Measurements from ENCODE around the gene NEDD4L.

DNA sequence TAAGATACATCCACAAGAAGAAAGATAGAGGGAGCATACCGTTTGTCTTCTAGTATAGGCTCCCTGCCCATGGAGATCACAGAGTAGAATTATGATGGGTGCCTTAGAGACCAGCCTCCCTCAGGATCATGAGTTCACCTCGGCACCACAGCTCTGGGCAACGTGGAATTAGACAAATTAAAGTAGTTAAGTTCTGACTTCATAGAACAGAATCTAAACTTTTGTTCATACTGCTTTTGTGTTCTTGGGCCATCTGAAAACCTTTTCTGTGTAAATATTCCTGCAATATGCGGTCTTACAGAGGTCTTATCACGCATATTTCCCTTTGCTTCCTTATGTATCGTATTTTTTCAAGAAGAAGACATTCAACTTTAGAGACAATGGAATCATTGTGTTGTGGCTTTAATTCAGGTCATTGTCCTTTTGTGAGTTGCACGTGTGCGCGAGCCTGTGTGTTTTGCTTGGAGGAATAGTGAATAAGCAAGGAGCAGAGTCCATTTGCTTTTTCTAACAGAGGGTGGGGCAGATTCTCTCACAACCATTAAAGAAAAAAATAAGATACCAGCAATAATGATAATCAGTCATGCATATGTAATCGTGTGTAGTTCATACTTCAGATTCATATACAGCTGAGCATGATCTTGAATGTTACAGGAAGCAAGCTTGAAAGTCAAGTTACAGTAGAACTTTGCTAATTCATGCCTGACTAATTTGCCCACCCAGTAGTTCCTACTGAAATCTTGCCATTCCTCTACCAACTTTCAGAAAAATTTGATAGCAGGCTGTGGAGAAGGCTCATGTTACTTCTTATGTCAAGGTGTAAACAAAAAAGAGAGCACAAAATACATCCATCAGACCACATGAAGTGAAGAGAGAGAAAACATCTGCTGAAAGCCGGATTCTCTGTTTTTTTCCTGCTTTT is 243.6 kb downstream of the NEDD4L start:
- no peak for TF ChIP-seq RFX5 (IDR thresholded peaks at IDR 0.05; ENCODE audit: low read length)
- TF ChIP-seq, protein P1, sequence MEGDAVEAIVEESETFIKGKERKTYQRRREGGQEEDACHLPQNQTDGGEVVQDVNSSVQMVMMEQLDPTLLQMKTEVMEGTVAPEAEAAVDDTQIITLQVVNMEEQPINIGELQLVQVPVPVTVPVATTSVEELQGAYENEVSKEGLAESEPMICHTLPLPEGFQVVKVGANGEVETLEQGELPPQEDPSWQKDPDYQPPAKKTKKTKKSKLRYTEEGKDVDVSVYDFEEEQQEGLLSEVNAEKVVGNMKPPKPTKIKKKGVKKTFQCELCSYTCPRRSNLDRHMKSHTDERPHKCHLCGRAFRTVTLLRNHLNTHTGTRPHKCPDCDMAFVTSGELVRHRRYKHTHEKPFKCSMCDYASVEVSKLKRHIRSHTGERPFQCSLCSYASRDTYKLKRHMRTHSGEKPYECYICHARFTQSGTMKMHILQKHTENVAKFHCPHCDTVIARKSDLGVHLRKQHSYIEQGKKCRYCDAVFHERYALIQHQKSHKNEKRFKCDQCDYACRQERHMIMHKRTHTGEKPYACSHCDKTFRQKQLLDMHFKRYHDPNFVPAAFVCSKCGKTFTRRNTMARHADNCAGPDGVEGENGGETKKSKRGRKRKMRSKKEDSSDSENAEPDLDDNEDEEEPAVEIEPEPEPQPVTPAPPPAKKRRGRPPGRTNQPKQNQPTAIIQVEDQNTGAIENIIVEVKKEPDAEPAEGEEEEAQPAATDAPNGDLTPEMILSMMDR (IDR thresholded peaks at IDR 0.05) = no peak
- TF ChIP-seq FOXJ3 (CRISPR knock-in tag; IDR thresholded peaks at IDR 0.05) = no peak
- TF ChIP-seq EZH2phosphoT487 (IDR thresholded peaks at IDR 0.05; ENCODE audit: borderline replicate concordance, low read depth) = no peak
- no peak for TF ChIP-seq EP300 (IDR thresholded peaks at IDR 0.05; ENCODE audit: borderline replicate concordance in 1 of 2, low read depth in 1 of 2, low read length in 1 of 2)
- no peak for TF ChIP-seq RAD21 (IDR thresholded peaks at IDR 0.05; ENCODE audit: low read length)
- TF ChIP-seq, protein P2, sequence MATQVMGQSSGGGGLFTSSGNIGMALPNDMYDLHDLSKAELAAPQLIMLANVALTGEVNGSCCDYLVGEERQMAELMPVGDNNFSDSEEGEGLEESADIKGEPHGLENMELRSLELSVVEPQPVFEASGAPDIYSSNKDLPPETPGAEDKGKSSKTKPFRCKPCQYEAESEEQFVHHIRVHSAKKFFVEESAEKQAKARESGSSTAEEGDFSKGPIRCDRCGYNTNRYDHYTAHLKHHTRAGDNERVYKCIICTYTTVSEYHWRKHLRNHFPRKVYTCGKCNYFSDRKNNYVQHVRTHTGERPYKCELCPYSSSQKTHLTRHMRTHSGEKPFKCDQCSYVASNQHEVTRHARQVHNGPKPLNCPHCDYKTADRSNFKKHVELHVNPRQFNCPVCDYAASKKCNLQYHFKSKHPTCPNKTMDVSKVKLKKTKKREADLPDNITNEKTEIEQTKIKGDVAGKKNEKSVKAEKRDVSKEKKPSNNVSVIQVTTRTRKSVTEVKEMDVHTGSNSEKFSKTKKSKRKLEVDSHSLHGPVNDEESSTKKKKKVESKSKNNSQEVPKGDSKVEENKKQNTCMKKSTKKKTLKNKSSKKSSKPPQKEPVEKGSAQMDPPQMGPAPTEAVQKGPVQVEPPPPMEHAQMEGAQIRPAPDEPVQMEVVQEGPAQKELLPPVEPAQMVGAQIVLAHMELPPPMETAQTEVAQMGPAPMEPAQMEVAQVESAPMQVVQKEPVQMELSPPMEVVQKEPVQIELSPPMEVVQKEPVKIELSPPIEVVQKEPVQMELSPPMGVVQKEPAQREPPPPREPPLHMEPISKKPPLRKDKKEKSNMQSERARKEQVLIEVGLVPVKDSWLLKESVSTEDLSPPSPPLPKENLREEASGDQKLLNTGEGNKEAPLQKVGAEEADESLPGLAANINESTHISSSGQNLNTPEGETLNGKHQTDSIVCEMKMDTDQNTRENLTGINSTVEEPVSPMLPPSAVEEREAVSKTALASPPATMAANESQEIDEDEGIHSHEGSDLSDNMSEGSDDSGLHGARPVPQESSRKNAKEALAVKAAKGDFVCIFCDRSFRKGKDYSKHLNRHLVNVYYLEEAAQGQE (IDR thresholded peaks at IDR 0.05; ENCODE audit: low read depth, low read length) = no peak
- no peak for TF ChIP-seq GATA2 (CRISPR knock-in tag; IDR thresholded peaks at IDR 0.05)
- no peak for TF ChIP-seq POLR2AphosphoS5 (IDR thresholded peaks at IDR 0.05; ENCODE audit: low read depth, low read length)
- TF ChIP-seq TAF1 (IDR thresholded peaks at IDR 0.05; ENCODE audit: borderline replicate concordance, low read depth, low read length) = no peak
- no peak for TF ChIP-seq RXRA (IDR thresholded peaks at IDR 0.05; ENCODE audit: borderline replicate concordance, low read depth)

Data from SK-N-SH (cell line).